Liver (tissue), 9 donors: ENCODE results near the gene DSCAM. TPM values are rescaled to one million over a fixed set of nuclear protein-coding genes. Genes with fewer than 3 reads are reported as not detected.

Experiments
- DNase-seq: peaks from one replicate; pipeline ENCODE4 v3.0.0-alpha.2; 2017; ENCODE audit warnings: low spot score
- H3K27ac ChIP-seq, 2 donors: one replicate each; pipeline ENCODE4 v1.7.0; 2013; ENCODE audit warnings: inconsistent platforms in 2 of 2, low read length in 2 of 2, control low read depth in 1 of 2, low read depth in 1 of 2, mild to moderate bottlenecking in 1 of 2
- H3K27me3 ChIP-seq, 4 donors: one replicate each; pipeline versions ENCODE4 v1.6.1 to v1.7.0; 2013; ENCODE audit warnings: low read length in 3 of 4, inconsistent platforms in 1 of 4, mild to moderate bottlenecking in 1 of 4, moderate library complexity in 1 of 4; ENCODE audit not compliant: control insufficient read depth in 4 of 4, insufficient read depth in 4 of 4
- H3K36me3 ChIP-seq, 4 donors: one replicate each; pipeline versions ENCODE4 v1.6.1 to v1.7.0; 2013; ENCODE audit warnings: low read length in 3 of 4, mild to moderate bottlenecking in 3 of 4, low read depth in 1 of 4, moderate library complexity in 1 of 4; ENCODE audit not compliant: control insufficient read depth in 4 of 4, insufficient read depth in 3 of 4
- H3K4me1 ChIP-seq, 4 donors: one replicate each; pipeline versions ENCODE4 v1.6.1 to v1.7.0; 2013; ENCODE audit warnings: low read length in 3 of 4, mild to moderate bottlenecking in 3 of 4, moderate library complexity in 1 of 4; ENCODE audit not compliant: control insufficient read depth in 4 of 4, insufficient read depth in 4 of 4
- H3K4me3 ChIP-seq, 3 donors: one replicate each; pipeline versions ENCODE4 v1.6.1 to v1.7.0; 2013; ENCODE audit warnings: low read length in 3 of 3, control low read depth in 1 of 3, low read depth in 1 of 3, mild to moderate bottlenecking in 1 of 3
- H3K9ac ChIP-seq, 2 donors: one replicate each; pipeline ENCODE4 v1.7.0; 2013; ENCODE audit warnings: low read length in 2 of 2, mild to moderate bottlenecking in 2 of 2, moderate library complexity in 2 of 2, control low read depth in 1 of 2, low read depth in 1 of 2
- H3K9me3 ChIP-seq, 4 donors: one replicate each; pipeline versions ENCODE4 v1.6.1 to v1.7.0; 2013; ENCODE audit warnings: low read length in 3 of 4; ENCODE audit not compliant: control insufficient read depth in 4 of 4
- ATF3 ChIP-seq: IDR thresholded peaks from 2 replicates; pipeline ENCODE4 v1.6.1; 2016; ENCODE audit warnings: antibody characterized with exemption
- CTCF ChIP-seq: fragments of 150-350 bp; IDR thresholded peaks from 2 replicates; pipeline ENCODE4 v1.5.1; 2017; ENCODE audit warnings: improper control_type of control experiment, low read depth, low read length; ENCODE audit not compliant: missing input control
- EGR1 ChIP-seq, 2 donors: IDR thresholded peaks; 2 replicates each; pipeline ENCODE4 v1.6.1; 2016 to 2018; ENCODE audit warnings: antibody characterized with exemption in 2 of 2, low read depth in 2 of 2
- FOXA1 ChIP-seq: IDR thresholded peaks from 2 replicates; pipeline ENCODE4 v1.6.1; 2016; ENCODE audit warnings: antibody characterized with exemption
- FOXA2 ChIP-seq: IDR thresholded peaks from 2 replicates; pipeline ENCODE4 v1.6.1; 2016; ENCODE audit warnings: antibody characterized with exemption
- HNF4A ChIP-seq, 2 donors: conservative IDR thresholded peaks; 2 replicates each; pipeline ENCODE4 v1.6.1; 2016; ENCODE audit warnings: antibody characterized with exemption in 2 of 2, mild to moderate bottlenecking in 2 of 2
- JUND ChIP-seq, 2 donors: IDR thresholded peaks; 2 replicates each; pipeline ENCODE4 v1.6.1; 2016; ENCODE audit warnings: antibody characterized with exemption in 2 of 2
- NR2F2 ChIP-seq: IDR thresholded peaks from 2 replicates; pipeline ENCODE4 v1.6.1; 2016; ENCODE audit warnings: antibody characterized with exemption
- RAD21 ChIP-seq, 2 donors: IDR thresholded peaks; 2 replicates each; pipeline ENCODE4 v1.6.1; 2016; ENCODE audit warnings: antibody characterized with exemption in 2 of 2, mild to moderate bottlenecking in 2 of 2
- REST ChIP-seq: IDR thresholded peaks from 2 replicates; pipeline ENCODE4 v1.6.1; 2016; ENCODE audit warnings: antibody characterized with exemption, mild to moderate bottlenecking
- RXRA ChIP-seq, 2 donors: IDR thresholded peaks; 2 replicates each; pipeline ENCODE4 v1.6.1; 2017 to 2018; ENCODE audit warnings: antibody characterized with exemption in 2 of 2, mild to moderate bottlenecking in 1 of 2
- SP1 ChIP-seq: IDR thresholded peaks from 2 replicates; pipeline ENCODE4 v1.6.1; 2018; ENCODE audit warnings: antibody characterized with exemption, mild to moderate bottlenecking
- TAF1 ChIP-seq: conservative IDR thresholded peaks from 2 replicates; pipeline ENCODE4 v1.6.1; 2016; ENCODE audit warnings: antibody characterized with exemption, mild to moderate bottlenecking
- YY1 ChIP-seq: IDR thresholded peaks from 2 replicates; pipeline ENCODE4 v1.6.1; 2016; ENCODE audit warnings: antibody characterized with exemption, mild to moderate bottlenecking
- ZBTB33 ChIP-seq: IDR thresholded peaks from 2 replicates; pipeline ENCODE4 v1.6.1; 2016; ENCODE audit warnings: antibody characterized with exemption
- WGBS: extraction: QIAGEN DNeasy Blood & Tissue Kit; methylation state at CpG from one replicate; pipeline ENCODE4 v1.1.7; 2013; 5-methylcytosine and 5-hydroxymethylcytosine counted together
- polyA plus RNA-seq, 2 donors: library from polyadenylated mRNA; stranded (reverse) in 1 of 2; unstranded in 1 of 2; fragments of 200-250 nt in 1 of 2; fragments of >200 nt in 1 of 2; fragmentation: Nextera tagmentation in 1 of 2; extraction: Ambion mirVana in 1 of 2; gene quantifications; one replicate each; pipeline versions ENCODE4 v1.2.1 to v1.2.3, GENCODE V29; 2013 to 2015
- total RNA-seq, 2 donors: library from RNA; depleted of rRNA; stranded (reverse); fragments of >200 nt; gene quantifications; one replicate each; pipeline ENCODE4 v1.2.3, GENCODE V29; 2014
- TF ChIP-seq, protein P1 (sequence below): IDR thresholded peaks from 2 replicates; pipeline ENCODE4 v1.6.1; 2016; ENCODE audit warnings: antibody characterized with exemption
- donor health status: healthy.
- donor health status: healthy.
- donor health status: healthy.
- donor health status: healthy.
- donor health status: healthy.

Gene DSCAM
- total and polyA plus RNA-seq, 4 donors, result 0.02 to 0.23 (median 0.10) TPM

GRCh38 chr21:40002978-40003377, 844.0 kb downstream of the DSCAM start (continued):
- TF ChIP-seq CTCF (no peak), TAF1 (no peak)

GRCh38 chr21:39984286-39984991, 862.5 kb downstream of the DSCAM start:
- 75% methylated on average over 19 of the region's 19 CpGs for WGBS
- Histone ChIP-seq H3K9ac (no peak overlapping the region), H3K27ac (no peak overlapping the region), H3K9me3 (no peaks in the 10 kb centered on the region), H3K27me3 (no peaks in the 10 kb centered on the region), H3K4me3 (no peak overlapping the region), H3K36me3 (no peaks in the 10 kb centered on the region), H3K4me1 (no peaks in the 10 kb centered on the region)
- no peak for TF ChIP-seq RAD21 (IDR thresholded peaks at IDR 0.05)
- no peak for TF ChIP-seq FOXA2
- TF ChIP-seq RXRA (IDR thresholded peaks at IDR 0.05), result no peak
- no peak for TF ChIP-seq ZBTB33
- no peak for DNase-seq

GRCh38 chr21:39980241-39980820, 866.6 kb downstream of the DSCAM start:
- Histone ChIP-seq H3K36me3 (no peaks in the 10 kb centered on the region), H3K9me3 (peaks cover 0 to 2% (median 0%) of the 10 kb centered on the region in 4 donors), H3K4me1 (no peaks in the 10 kb centered on the region), H3K9ac (no peak overlapping the region), H3K4me3 (no peak overlapping the region), H3K27ac (no peak overlapping the region), H3K27me3 (peaks cover 0 to 3% (median 0%) of the 10 kb centered on the region in 4 donors)
- WGBS, result 61% methylated on average over 6 of the region's 6 CpGs
- DNase-seq, result no peak
- TF ChIP-seq RXRA (IDR thresholded peaks at IDR 0.05) (no peak), TAF1 (no peak), SP1 (no peak), ATF3 (no peak), RAD21 (IDR thresholded peaks at IDR 0.05) (no peak), REST (no peak), JUND (IDR thresholded peaks at IDR 0.05) (no peak), HNF4A (conservative IDR thresholded peaks at IDR 0.05) (no peak), CTCF (no peak), ZBTB33 (no peak), NR2F2 (no peak), FOXA1 (no peak), EGR1 (IDR thresholded peaks at IDR 0.05; ENCODE audit: low read depth in 2 of 2) (no peak), FOXA2 (no peak), YY1 (no peak)
- TF ChIP-seq, protein P1, sequence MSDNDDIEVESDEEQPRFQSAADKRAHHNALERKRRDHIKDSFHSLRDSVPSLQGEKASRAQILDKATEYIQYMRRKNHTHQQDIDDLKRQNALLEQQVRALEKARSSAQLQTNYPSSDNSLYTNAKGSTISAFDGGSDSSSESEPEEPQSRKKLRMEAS, result no peak
